DND-41 (cell line): Measurements from ENCODE around the gene ZXDC.

ENCODE experiments used
- CTCF ChIP-seq: IDR thresholded peaks from 2 replicates; pipeline ENCODE4 v1.5.1; 2012; ENCODE audit warnings: borderline replicate concordance, low read length, moderate library complexity, mild to moderate bottlenecking; ENCODE audit not compliant: poor library complexity, severe bottlenecking; ENCODE audit errors: extremely low read depth
- EZH2 ChIP-seq: IDR thresholded peaks from 3 replicates; pipeline ENCODE4 v1.6.1; 2012; ENCODE audit warnings: borderline replicate concordance, low read depth, mild to moderate bottlenecking, moderate library complexity, low read length, inconsistent platforms; ENCODE audit not compliant: severe bottlenecking

- TF ChIP-seq CTCF (no peak), EZH2 (no peak)
These were observed 16.5 kb downstream of the ZXDC start for GRCh38 chr3:126459111-126459762.
